Activated B cell treated with CpG ODN at 0.5 μM for 24 hours (primary cell): ENCODE data around the gene PNKP. TPM values are rescaled to one million over a fixed set of nuclear protein-coding genes. Genes with fewer than 3 reads are reported as not detected.
"Not testable (repeated sequence)": the region's sequence is repeated elsewhere in the genome, so short reads cannot be mapped to it uniquely, and the experiment has no call there.

Source experiments
- ATAC-seq: fragments of 200-7000 bp; cut with Tn5 transposase; one replicate; pipeline ENCODE4 v1.10.0; 2021; ENCODE audit warnings: low read depth, mild to moderate bottlenecking, moderate library complexity
- CTCF ChIA-PET: fragments of 350-600 bp; sonication (Branson Sonifier 250); formaldehyde crosslinking; loops from one replicate; lab custom pipeline; 2021; ENCODE audit warnings: antibody characterized with exemption; lab: Charles Lee
- POLR2A ChIA-PET: fragments of 350-600 bp; sonication (Branson Sonifier 250); formaldehyde crosslinking; loops from one replicate; lab custom pipeline; 2021; ENCODE audit warnings: antibody characterized with exemption; lab: Charles Lee
- DNase-seq: peaks from one replicate; pipeline ENCODE4 v3.0.0; 2022
- H3K27ac Mint-ChIP-seq: one replicate; pipeline ENCODE4 v1.8.0; 2020; ENCODE audit warnings: mixed read lengths
- H3K27me3 Mint-ChIP-seq: one replicate; pipeline ENCODE4 v1.8.0; 2021; ENCODE audit warnings: mixed read lengths
- H3K36me3 Mint-ChIP-seq: one replicate; pipeline ENCODE4 v1.8.0; 2021; ENCODE audit warnings: low read depth, mixed read lengths
- H3K4me1 Mint-ChIP-seq: one replicate; pipeline ENCODE4 v1.8.0; 2021; ENCODE audit warnings: mixed read lengths
- H3K4me3 Mint-ChIP-seq: one replicate; pipeline ENCODE4 v1.8.0; 2020; ENCODE audit warnings: mild to moderate bottlenecking, mixed read lengths
- H3K9me3 Mint-ChIP-seq: one replicate; pipeline ENCODE4 v1.8.0; 2020; ENCODE audit warnings: mixed read lengths
- CTCF ChIP-seq: fragments of 200-600 bp; IDR thresholded peaks from one replicate; pipeline ENCODE4 v1.8.0; 2022; ENCODE audit warnings: antibody characterized with exemption, mild to moderate bottlenecking
- intact Hi-C: fragments of 100-400 bp; cut with micrococcal nuclease; formaldehyde crosslinking; loops from one replicate; pipeline ENCODE4 v1.15.1; 2024
- total RNA-seq: library from RNA; stranded (reverse); gene quantifications from 2 replicates; pipeline ENCODE4 v1.2.3, GENCODE V29; 2022

PNKP gene
- total RNA-seq, 1 donor from 2014 or later = 205 TPM

- H3K4me1 Mint-ChIP-seq = peaks cover 13% of the 10 kb centered on the region
- no peak overlapping the region for H3K4me3 Mint-ChIP-seq
- POLR2A ChIA-PET = no interaction called here
- intact Hi-C loops = no loop called here
- peaks cover 60% of the 10 kb centered on the region for H3K36me3 Mint-ChIP-seq
- no peaks in the 10 kb centered on the region for H3K27me3 Mint-ChIP-seq
- no peak for TF ChIP-seq CTCF
- no peak overlapping the region for H3K27ac Mint-ChIP-seq
- DNase-seq = no peak
- CTCF ChIA-PET = no interaction called here
- no peak for ATAC-seq
- no peaks in the 10 kb centered on the region for H3K9me3 Mint-ChIP-seq
Measured at GRCh38 chr19:49827034-49827433, 40.3 kb downstream of the PNKP start.

- peaks cover 49% of the 10 kb centered on the region for H3K36me3 Mint-ChIP-seq
- DNase-seq (no peak), ATAC-seq (no peak)
- no peak overlapping the region for H3K4me3 Mint-ChIP-seq
- POLR2A ChIA-PET = no interaction called here
- CTCF ChIA-PET = no interaction called here
- H3K4me1 Mint-ChIP-seq = peaks cover 20% of the 10 kb centered on the region
- no peak overlapping the region for H3K27ac Mint-ChIP-seq
- H3K27me3 Mint-ChIP-seq = no peaks in the 10 kb centered on the region
- no peaks in the 10 kb centered on the region for H3K9me3 Mint-ChIP-seq
- TF ChIP-seq CTCF = no peak
- intact Hi-C loops = no loop called here
Measured at GRCh38 chr19:49824662-49825061, 42.7 kb downstream of the PNKP start.

- Mint-ChIP-seq H3K9me3 (no peaks in the 10 kb centered on the region), H3K4me3 (no peak overlapping the region), H3K36me3 (peaks cover 41% of the 10 kb centered on the region), H3K27ac (no peak overlapping the region), H3K4me1 (peaks cover 29% of the 10 kb centered on the region), H3K27me3 (no peaks in the 10 kb centered on the region)
- POLR2A ChIA-PET = interaction anchor here (1.2 kb wide), 1 partner anchor 46 kb away, joined by 12 read pairs; no protein-coding TSS in a partner anchor
- ATAC-seq (no peak), DNase-seq (no peak)
- CTCF ChIA-PET = no interaction called here
- no peak for TF ChIP-seq CTCF
- intact Hi-C loops = no loop called here
Measured at GRCh38 chr19:49823472-49823871, 43.9 kb downstream of the PNKP start.

- no peak overlapping the region for H3K27ac Mint-ChIP-seq
- CTCF ChIA-PET = no interaction called here
Measured at GRCh38 chr19:49820125-49820524, 47.3 kb downstream of the PNKP start.

GRCh38 chr19:49819452-49820115 is 47.8 kb downstream of the PNKP start:
- peaks cover 39% of the 10 kb centered on the region for H3K4me1 Mint-ChIP-seq
- intact Hi-C loops = loop anchor here (2.0 to 5.0 kb wide), 2 partner anchors 142 to 179 kb away; partner anchors contain the start of genes PRMT1 and RRAS
- POLR2A ChIA-PET = interaction anchor here (0.7 to 1.9 kb wide), 7 partner anchors 9 to 520 kb away, joined by 3 to 19 read pairs (median 4); partner anchors contain the start of genes PTOV1 and RPS11
- CTCF ChIA-PET = interaction anchor here (2.1 kb wide), 1 partner anchor 31 kb away, joined by 4 read pairs; the partner anchor contains the start of gene PTOV1
- not testable (repeated sequence) for H3K27me3 Mint-ChIP-seq, ATAC-seq, DNase-seq, H3K9me3 Mint-ChIP-seq
- peaks cover 31% of the 10 kb centered on the region for H3K36me3 Mint-ChIP-seq
- H3K4me3 Mint-ChIP-seq = peak overlapping the region; percentile 98
- peak overlapping the region; percentile 99 for H3K27ac Mint-ChIP-seq

More at GRCh38 chr19:49820125-49820524, 47.3 kb downstream of the PNKP start:
- ATAC-seq (no peak), DNase-seq (no peak)
- intact Hi-C loops = no loop called here
- Mint-ChIP-seq H3K4me1 (peaks cover 37% of the 10 kb centered on the region), H3K36me3 (peaks cover 35% of the 10 kb centered on the region), H3K4me3 (no peak overlapping the region), H3K9me3 (no peaks in the 10 kb centered on the region), H3K27me3 (no peaks in the 10 kb centered on the region)
- no peak for TF ChIP-seq CTCF
- POLR2A ChIA-PET = interaction anchor here (0.7 to 1.6 kb wide), 4 partner anchors 9 to 519 kb away, joined by 3 to 5 read pairs (median 4); no protein-coding TSS in a partner anchor
